OCI-LY1 (cell line): Measurements from ENCODE around the gene IFT27.
"Not testable (repeated sequence)": the region's sequence is repeated elsewhere in the genome, so short reads cannot be mapped to it uniquely, and the experiment has no call there.

Source experiments
- H2AFZ ChIP-seq: fragments of 200-600 bp; sonication (generic), shearing (Covaris generic); 2 replicates; pipeline ENCODE4 v1.6.0; 2014; ENCODE audit warnings: antibody characterized with exemption, mild to moderate bottlenecking, low read length
- H3F3A ChIP-seq: fragments of 200-600 bp; sonication (generic), shearing (Covaris generic); 2 replicates; pipeline ENCODE4 v1.6.0; 2014; ENCODE audit warnings: mild to moderate bottlenecking, antibody characterized with exemption, low read length, moderate library complexity; ENCODE audit not compliant: insufficient read depth
- H3K27ac ChIP-seq: fragments of 200-600 bp; sonication (generic); 2 replicates; pipeline ENCODE4 v1.5.1; 2014; ENCODE audit warnings: low read length, mixed run types, mild to moderate bottlenecking, low read depth; ENCODE audit not compliant: poor library complexity, severe bottlenecking
- H3K27me3 ChIP-seq: fragments of 200-600 bp; sonication (generic); 2 replicates; pipeline ENCODE4 v1.6.0; 2014; ENCODE audit warnings: antibody characterized with exemption, mild to moderate bottlenecking, low read length, moderate library complexity; ENCODE audit not compliant: insufficient read depth
- H3K36me3 ChIP-seq: fragments of 200-600 bp; sonication (generic); 2 replicates; pipeline ENCODE4 v1.6.1; 2014; ENCODE audit warnings: mild to moderate bottlenecking, antibody characterized with exemption, low read length, moderate library complexity, mixed read lengths; ENCODE audit not compliant: insufficient read depth
- H3K4me1 ChIP-seq: fragments of 200-600 bp; sonication (generic); 2 replicates; pipeline ENCODE4 v1.5.1; 2014; ENCODE audit warnings: mild to moderate bottlenecking, low read length, moderate library complexity; ENCODE audit not compliant: insufficient read depth, severe bottlenecking
- H3K4me2 ChIP-seq: fragments of 200-600 bp; sonication (generic), shearing (Covaris generic); 2 replicates; pipeline ENCODE4 v1.6.1; 2014; ENCODE audit warnings: low read length
- H3K4me3 ChIP-seq: fragments of 200-600 bp; sonication (generic); 2 replicates; pipeline ENCODE4 v1.5.1; 2014; ENCODE audit warnings: low read length, low read depth, mild to moderate bottlenecking, mixed read lengths; ENCODE audit not compliant: poor library complexity, severe bottlenecking
- H3K79me2 ChIP-seq: fragments of 200-600 bp; shearing (Covaris generic); 2 replicates; pipeline ENCODE4 v1.6.1; 2016; ENCODE audit warnings: mixed run types, low read length, mixed read lengths; ENCODE audit not compliant: insufficient read depth
- H3K9ac ChIP-seq: fragments of 200-600 bp; sonication (generic), shearing (Covaris generic); 2 replicates; pipeline ENCODE4 v1.6.1; 2014; ENCODE audit warnings: mild to moderate bottlenecking, low read length, mixed read lengths
- H3K9me2 ChIP-seq: fragments of 200-600 bp; sonication (generic), shearing (Covaris generic); 2 replicates; pipeline ENCODE4 v1.6.1; 2014; ENCODE audit warnings: low read depth, mild to moderate bottlenecking, low read length, mixed read lengths
- H3K9me3 ChIP-seq: fragments of 200-600 bp; shearing (Covaris generic); 2 replicates; pipeline ENCODE4 v1.6.1; 2014; ENCODE audit warnings: low read length, mixed read lengths
- H4K20me1 ChIP-seq: fragments of 200-600 bp; sonication (generic), shearing (Covaris generic); 2 replicates; pipeline ENCODE4 v1.6.0; 2016; ENCODE audit warnings: mild to moderate bottlenecking, low read length; ENCODE audit not compliant: insufficient read depth
- CTCF ChIP-seq: fragments of 200-600 bp; sonication (generic), shearing (Covaris generic); IDR thresholded peaks from 2 replicates; pipeline ENCODE4 v1.5.1; 2017; ENCODE audit warnings: mild to moderate bottlenecking, antibody characterized with exemption, low read length, moderate library complexity, mixed read lengths
- EZH2 ChIP-seq: fragments of 200-600 bp; sonication (generic), shearing (Covaris generic); IDR thresholded peaks from 2 replicates; pipeline ENCODE4 v1.8.0; 2017; ENCODE audit warnings: borderline replicate concordance, mixed run types, mild to moderate bottlenecking, antibody characterized with exemption, low read length, moderate library complexity, mixed read lengths

Gene IFT27

GRCh38 chr22:36756746-36757655 is 18.9 kb downstream of the IFT27 start:
- Histone ChIP-seq H3K9me2 (no peaks in the 10 kb centered on the region), H3K36me3 (no peaks in the 10 kb centered on the region), H3K4me2 (no peak overlapping the region), H4K20me1 (no peaks in the 10 kb centered on the region), H3K79me2 (no peaks in the 10 kb centered on the region), H3K4me1 (no peaks in the 10 kb centered on the region), H2AFZ (no peak overlapping the region), H3K27me3 (no peaks in the 10 kb centered on the region), H3K4me3 (no peak overlapping the region), H3K9me3 (no peaks in the 10 kb centered on the region), H3K9ac (no peak overlapping the region), H3K27ac (no peak overlapping the region), H3F3A (no peaks in the 10 kb centered on the region)
- no peak for TF ChIP-seq EZH2
- TF ChIP-seq CTCF: no peak

DNA sequence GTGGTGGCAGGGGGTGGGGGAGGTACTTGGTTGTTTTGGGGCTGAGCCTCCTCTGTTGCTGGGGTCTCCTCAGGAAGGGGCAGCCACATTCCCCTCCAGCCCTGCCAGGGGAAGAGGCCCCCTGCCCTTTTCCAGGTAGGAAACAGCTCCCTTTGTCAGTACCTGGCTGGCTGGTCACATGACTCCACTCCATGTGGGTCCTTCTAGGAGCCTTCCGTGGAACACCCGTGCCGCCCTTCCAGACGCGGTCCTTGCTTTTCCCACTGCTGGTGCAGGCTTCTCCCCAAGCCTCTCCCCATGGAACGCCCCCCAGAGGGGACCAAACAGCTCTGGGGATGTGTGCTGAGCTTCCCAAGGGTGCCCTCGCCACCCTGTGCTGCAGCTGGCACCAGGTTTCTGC is 19.9 kb downstream of the IFT27 start:
- Histone ChIP-seq H3K9ac (no peak overlapping the region), H3F3A (no peaks in the 10 kb centered on the region), H3K4me2 (no peak overlapping the region), H3K4me1 (no peaks in the 10 kb centered on the region), H3K4me3 (no peak overlapping the region), H3K36me3 (no peaks in the 10 kb centered on the region), H4K20me1 (no peaks in the 10 kb centered on the region), H2AFZ (no peak overlapping the region), H3K27me3 (no peaks in the 10 kb centered on the region), H3K79me2 (no peaks in the 10 kb centered on the region), H3K9me3 (no peaks in the 10 kb centered on the region), H3K9me2 (no peaks in the 10 kb centered on the region), H3K27ac (no peak overlapping the region)
- TF ChIP-seq EZH2: no peak
- no peak for TF ChIP-seq CTCF

GRCh38 chr22:36755316-36755715 is 20.6 kb downstream of the IFT27 start:
- H3K4me2 ChIP-seq: no peak overlapping the region
- no peak overlapping the region for H3K9ac ChIP-seq
- H2AFZ ChIP-seq: no peak overlapping the region
- no peak overlapping the region for H3K4me3 ChIP-seq
- no peaks in the 10 kb centered on the region for H3F3A ChIP-seq
- H3K4me1 ChIP-seq: no peaks in the 10 kb centered on the region
- no peak for TF ChIP-seq EZH2
- no peak for TF ChIP-seq CTCF
- H3K27me3 ChIP-seq: no peaks in the 10 kb centered on the region
- H3K27ac ChIP-seq: no peak overlapping the region
- H3K9me3 ChIP-seq: no peaks in the 10 kb centered on the region
- no peaks in the 10 kb centered on the region for H3K9me2 ChIP-seq
- H3K79me2 ChIP-seq: no peaks in the 10 kb centered on the region
- no peaks in the 10 kb centered on the region for H3K36me3 ChIP-seq
- H4K20me1 ChIP-seq: no peaks in the 10 kb centered on the region

- not testable (repeated sequence) for H3K79me2 ChIP-seq, H3K9me2 ChIP-seq, H3K27me3 ChIP-seq, H2AFZ ChIP-seq, H3K9me3 ChIP-seq, H3K4me3 ChIP-seq, H3F3A ChIP-seq, H3K4me2 ChIP-seq, H3K27ac ChIP-seq, H3K9ac ChIP-seq, H3K4me1 ChIP-seq, H3K36me3 ChIP-seq, H4K20me1 ChIP-seq
Observed at GRCh38 chr22:36754881-36755280, 21.0 kb downstream of the IFT27 start.
